HL-60 (cell line): ENCODE data around the gene SIGLECL1.

Experiments
- DNase-seq, 2 experiments: peaks; one replicate each; pipeline ENCODE4 v3.0.0-alpha.2; 2010 to 2020; ENCODE audit warnings: low read depth in 1 of 2, low spot score in 1 of 2
- H3K27ac ChIP-seq: fragments of 250-450 bp; sonication (Bioruptor Pico); replicated peaks from 2 replicates; pipeline ENCODE4 v1.5.1; 2020; ENCODE audit warnings: mild to moderate bottlenecking, moderate library complexity
- H3K27me3 ChIP-seq: fragments of 250-450 bp; sonication (Bioruptor Pico); 2 replicates; pipeline ENCODE4 v1.5.1; 2021; ENCODE audit warnings: mild to moderate bottlenecking, moderate library complexity; ENCODE audit not compliant: insufficient read depth, poor library complexity, severe bottlenecking
- H3K4me3 ChIP-seq: replicated peaks from 2 replicates; pipeline ENCODE4 v1.5.1; 2011; ENCODE audit warnings: mild to moderate bottlenecking, control low read depth, low read length; ENCODE audit not compliant: insufficient read depth
- GABPA ChIP-seq: IDR thresholded peaks from 2 replicates; pipeline ENCODE4 v1.6.1; 2012; ENCODE audit warnings: low read depth
- POLR2AphosphoS5 ChIP-seq: IDR thresholded peaks from 2 replicates; pipeline ENCODE4 v1.6.1; 2012; ENCODE audit warnings: low read depth
- SPI1 ChIP-seq: IDR thresholded peaks from 2 replicates; pipeline ENCODE4 v1.6.1; 2012; ENCODE audit warnings: low read depth, mild to moderate bottlenecking, borderline replicate concordance
- TF ChIP-seq, protein P1 (sequence below): IDR thresholded peaks from 2 replicates; pipeline ENCODE4 v1.6.1; 2012; ENCODE audit warnings: low read depth; ENCODE audit not compliant: insufficient replicate concordance
- TF ChIP-seq, protein P2 (sequence below): IDR thresholded peaks from one replicate; pipeline ENCODE4 v1.5.1; 2011; ENCODE audit warnings: low read length, control low read depth, inconsistent platforms; ENCODE audit not compliant: insufficient read depth

The SIGLECL1 gene

DNA sequence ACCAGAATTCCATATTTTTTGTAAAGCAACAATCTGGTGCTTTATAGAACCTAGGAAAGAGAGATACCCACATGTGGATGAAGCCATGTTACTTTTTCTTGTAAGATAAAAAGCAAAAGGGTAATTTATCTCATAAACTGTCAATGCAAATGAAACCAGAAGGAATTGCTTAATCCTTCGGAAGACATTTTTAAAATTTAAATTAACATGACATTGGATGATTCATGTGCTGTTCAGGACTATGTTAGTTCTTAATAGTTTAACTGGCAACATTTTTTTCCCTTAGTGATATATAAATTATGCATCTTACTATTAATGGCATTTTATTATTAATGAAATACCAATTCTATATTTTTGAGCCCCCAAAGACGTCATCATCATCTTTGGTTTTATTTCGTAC, 34.8 kb downstream of the SIGLECL1 start:
- peaks cover 3% of the 10 kb centered on the region for H3K27me3 ChIP-seq
- no peak overlapping the region for H3K27ac ChIP-seq
- H3K4me3 ChIP-seq, result no peak overlapping the region
- TF ChIP-seq GABPA, result no peak
- no peak for TF ChIP-seq SPI1
- TF ChIP-seq, protein P1, sequence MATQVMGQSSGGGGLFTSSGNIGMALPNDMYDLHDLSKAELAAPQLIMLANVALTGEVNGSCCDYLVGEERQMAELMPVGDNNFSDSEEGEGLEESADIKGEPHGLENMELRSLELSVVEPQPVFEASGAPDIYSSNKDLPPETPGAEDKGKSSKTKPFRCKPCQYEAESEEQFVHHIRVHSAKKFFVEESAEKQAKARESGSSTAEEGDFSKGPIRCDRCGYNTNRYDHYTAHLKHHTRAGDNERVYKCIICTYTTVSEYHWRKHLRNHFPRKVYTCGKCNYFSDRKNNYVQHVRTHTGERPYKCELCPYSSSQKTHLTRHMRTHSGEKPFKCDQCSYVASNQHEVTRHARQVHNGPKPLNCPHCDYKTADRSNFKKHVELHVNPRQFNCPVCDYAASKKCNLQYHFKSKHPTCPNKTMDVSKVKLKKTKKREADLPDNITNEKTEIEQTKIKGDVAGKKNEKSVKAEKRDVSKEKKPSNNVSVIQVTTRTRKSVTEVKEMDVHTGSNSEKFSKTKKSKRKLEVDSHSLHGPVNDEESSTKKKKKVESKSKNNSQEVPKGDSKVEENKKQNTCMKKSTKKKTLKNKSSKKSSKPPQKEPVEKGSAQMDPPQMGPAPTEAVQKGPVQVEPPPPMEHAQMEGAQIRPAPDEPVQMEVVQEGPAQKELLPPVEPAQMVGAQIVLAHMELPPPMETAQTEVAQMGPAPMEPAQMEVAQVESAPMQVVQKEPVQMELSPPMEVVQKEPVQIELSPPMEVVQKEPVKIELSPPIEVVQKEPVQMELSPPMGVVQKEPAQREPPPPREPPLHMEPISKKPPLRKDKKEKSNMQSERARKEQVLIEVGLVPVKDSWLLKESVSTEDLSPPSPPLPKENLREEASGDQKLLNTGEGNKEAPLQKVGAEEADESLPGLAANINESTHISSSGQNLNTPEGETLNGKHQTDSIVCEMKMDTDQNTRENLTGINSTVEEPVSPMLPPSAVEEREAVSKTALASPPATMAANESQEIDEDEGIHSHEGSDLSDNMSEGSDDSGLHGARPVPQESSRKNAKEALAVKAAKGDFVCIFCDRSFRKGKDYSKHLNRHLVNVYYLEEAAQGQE, result no peak
- TF ChIP-seq, protein P2, sequence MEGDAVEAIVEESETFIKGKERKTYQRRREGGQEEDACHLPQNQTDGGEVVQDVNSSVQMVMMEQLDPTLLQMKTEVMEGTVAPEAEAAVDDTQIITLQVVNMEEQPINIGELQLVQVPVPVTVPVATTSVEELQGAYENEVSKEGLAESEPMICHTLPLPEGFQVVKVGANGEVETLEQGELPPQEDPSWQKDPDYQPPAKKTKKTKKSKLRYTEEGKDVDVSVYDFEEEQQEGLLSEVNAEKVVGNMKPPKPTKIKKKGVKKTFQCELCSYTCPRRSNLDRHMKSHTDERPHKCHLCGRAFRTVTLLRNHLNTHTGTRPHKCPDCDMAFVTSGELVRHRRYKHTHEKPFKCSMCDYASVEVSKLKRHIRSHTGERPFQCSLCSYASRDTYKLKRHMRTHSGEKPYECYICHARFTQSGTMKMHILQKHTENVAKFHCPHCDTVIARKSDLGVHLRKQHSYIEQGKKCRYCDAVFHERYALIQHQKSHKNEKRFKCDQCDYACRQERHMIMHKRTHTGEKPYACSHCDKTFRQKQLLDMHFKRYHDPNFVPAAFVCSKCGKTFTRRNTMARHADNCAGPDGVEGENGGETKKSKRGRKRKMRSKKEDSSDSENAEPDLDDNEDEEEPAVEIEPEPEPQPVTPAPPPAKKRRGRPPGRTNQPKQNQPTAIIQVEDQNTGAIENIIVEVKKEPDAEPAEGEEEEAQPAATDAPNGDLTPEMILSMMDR, result no peak
- no peak for TF ChIP-seq POLR2AphosphoS5
- DNase-seq, result no peak

DNA sequence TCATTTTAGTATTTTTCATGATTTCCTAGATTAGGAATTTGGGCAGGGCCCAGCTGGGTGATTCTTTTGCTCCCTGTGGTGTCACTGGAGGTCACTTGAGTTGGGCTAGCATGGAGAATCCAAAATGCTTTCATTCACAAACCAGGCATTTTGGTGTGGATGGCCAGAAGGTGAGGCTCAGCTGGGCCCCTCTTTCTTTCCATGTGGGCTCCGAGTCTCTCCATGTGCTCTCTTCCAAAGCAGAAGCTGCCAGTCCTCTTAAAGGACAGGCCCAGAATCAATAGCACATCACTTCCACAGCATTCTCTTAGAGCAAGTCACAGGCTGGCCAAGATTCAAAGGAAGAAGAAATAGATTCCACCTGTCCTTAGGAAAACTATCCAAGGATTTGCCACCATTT, 38.8 kb downstream of the SIGLECL1 start:
- Histone ChIP-seq H3K4me3 (no peak overlapping the region), H3K27ac (no peak overlapping the region), H3K27me3 (peaks cover 3% of the 10 kb centered on the region)
- no peak for DNase-seq
- TF ChIP-seq POLR2AphosphoS5, result no peak
- no peak for TF ChIP-seq GABPA
- TF ChIP-seq, protein P1, result no peak
- TF ChIP-seq, protein P2, result no peak
- no peak for TF ChIP-seq SPI1

DNA sequence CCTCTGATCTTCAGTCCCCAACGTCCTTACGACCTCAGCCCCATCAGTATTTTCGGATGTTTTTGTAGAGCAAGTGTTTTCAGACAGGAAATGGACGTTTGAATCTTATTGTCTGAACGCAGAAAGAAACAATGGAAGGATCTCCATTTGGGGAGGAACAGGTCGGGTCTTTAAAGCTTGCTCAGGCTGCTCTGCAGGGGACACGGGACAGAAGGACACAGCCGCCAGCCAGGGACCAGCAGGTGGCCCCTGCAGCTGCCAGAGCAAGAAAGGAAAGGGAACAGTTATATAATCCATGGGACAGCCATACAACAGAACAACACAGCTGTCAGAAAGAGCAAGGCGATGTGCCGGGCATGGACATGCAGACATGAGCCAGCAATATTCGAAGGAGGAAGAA, 42.1 kb downstream of the SIGLECL1 start:
- no peak overlapping the region for H3K27ac ChIP-seq

DNA sequence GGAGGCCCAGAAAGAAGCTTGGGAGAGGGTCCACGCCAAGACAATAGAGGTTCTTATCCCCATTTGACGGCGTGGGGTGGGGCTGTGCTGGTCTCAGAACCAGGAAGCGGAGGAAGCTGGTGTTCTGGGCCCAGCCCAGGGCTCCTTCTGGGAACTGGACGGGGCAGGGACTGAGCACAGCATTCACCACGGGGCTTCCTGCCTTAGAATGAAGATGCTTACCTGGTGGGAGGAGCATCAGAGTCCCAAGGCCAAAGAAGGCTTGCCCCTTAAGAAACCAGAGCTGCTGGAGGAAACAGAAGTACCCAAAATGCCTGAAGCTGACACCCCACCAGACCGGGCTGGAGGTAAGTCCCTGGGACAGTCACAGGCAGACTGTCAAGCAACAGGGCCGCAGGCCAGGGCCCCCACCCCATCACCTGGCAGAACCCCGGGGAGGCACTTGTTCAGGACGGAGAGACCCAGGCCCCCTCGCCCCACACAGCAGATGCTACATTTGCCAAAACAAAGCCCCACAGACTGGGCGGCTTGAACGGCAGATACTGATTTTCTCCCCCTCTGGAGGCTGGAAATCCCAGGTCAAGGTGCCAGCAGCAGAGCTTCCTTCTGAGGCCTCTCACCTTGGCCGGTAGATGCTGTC, 42.8 kb downstream of the SIGLECL1 start:
- Histone ChIP-seq H3K27me3 (no peaks in the 10 kb centered on the region), H3K4me3 (no peak overlapping the region), H3K27ac (no peak overlapping the region)
- TF ChIP-seq SPI1 (no peak), POLR2AphosphoS5 (no peak), GABPA (no peak)
- TF ChIP-seq, protein P2, result no peak
- TF ChIP-seq, protein P1, result no peak
- DNase-seq, result no peak

More for the DNA sequence above, 42.1 kb downstream of the SIGLECL1 start:
- DNase-seq, result no peak
- Histone ChIP-seq H3K4me3 (no peak overlapping the region), H3K27me3 (no peaks in the 10 kb centered on the region)
- TF ChIP-seq SPI1 (no peak), POLR2AphosphoS5 (no peak)
